NCI-H2171 treated with DMSO at 0.1 percent for 48 hours (cell line): ENCODE results near the gene BAD.
A peak's percentile ranks its signal among the peaks of the same experiment; 100 is the strongest.

Experiments
- DNase-seq: peaks from one replicate; lab custom pipeline; 2025; lab: John Stamatoyannopoulos, UW

Gene BAD

DNA sequence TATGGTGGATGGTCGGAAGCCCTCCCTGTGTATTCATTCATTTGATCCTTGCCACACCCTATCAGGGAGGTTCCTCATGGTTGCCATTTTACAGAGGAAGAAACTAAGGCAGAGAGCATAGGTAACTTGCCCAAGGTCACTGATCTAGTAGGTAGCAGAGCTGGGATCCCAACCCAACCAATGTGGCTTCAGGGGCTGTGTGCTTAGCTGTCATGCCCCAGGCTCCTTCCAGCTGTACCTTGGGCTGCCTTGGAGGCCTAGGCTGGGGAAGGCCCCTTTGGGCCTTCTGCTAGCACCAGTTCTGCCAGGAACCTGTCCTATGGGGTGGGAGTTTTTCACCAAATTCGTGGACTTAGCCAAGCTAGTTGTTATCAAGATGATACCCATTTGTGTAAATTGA lies 8.6 kb downstream of the BAD start:
- DNase-seq: no peak

DNA sequence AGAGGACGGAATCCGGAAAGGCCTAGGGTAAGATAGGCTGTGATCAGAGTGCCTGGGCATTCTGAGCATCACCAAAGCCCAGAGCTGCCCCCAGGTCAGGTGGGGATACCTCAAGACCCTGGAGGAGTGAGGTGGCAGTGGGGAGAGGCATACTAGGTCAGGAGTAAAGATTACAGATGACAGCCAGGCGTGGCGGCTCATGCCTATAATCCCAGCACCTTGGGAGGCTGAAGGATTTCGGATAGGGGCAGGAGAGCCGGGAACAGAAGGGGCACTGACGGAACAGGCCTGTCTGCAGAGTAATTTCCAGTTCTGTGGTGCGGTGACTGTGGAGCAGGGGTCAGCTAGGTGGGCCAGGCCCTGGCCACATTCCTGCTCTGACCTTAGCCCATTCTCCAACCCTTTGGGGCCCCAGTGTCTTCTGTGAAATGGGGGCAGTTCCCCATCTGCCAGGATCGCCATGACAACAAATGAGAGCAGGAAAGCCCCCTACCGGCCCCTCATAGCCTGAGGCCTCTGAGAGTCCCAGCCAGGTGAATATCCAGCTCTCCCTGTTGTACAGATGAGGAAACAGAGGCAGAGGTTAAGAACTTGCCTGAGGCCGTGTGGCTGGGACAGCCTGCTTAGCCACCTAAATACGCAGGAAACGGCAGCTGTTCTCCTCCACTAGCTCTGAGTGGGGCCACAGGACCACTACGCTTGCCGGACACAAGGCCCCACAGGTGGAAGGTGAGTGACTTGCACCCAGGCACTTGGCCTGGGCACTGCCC lies 9.2 kb downstream of the BAD start:
- DNase-seq: no peak

DNA sequence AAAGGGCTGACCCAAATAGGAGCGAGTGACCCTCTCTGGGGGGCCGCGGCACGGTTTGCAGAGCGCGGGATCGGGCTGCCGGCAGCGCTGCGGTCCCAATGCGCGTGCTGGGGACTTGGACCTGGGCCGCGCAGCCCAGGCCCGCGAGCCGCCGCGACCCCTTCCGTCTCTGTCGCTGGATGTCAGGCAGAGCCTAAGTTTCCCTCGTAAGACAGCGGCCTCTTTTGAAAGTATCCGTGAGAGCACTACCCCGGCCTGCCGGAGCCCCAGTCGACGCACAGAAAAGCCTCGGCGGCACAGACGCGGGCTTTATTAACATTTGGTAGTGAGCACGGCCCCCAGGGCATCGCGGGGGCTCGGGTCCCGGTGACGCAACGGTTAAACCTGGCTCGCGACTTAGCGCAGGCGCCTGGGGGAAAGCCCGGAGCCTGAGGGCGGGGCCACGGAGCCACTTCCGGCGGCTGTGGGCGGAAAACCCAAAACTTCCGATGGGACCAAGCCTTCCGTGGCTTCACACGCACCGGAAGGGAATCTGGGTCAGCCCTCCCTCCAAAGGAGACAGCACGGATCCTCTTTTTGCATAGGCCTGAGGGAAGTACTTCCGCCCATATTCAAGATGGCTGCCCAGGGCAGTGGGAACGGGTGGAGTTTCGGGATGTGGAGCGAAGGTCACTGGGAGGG lies 14.8 kb downstream of the BAD start:
- peak; percentile 99 for DNase-seq

DNA sequence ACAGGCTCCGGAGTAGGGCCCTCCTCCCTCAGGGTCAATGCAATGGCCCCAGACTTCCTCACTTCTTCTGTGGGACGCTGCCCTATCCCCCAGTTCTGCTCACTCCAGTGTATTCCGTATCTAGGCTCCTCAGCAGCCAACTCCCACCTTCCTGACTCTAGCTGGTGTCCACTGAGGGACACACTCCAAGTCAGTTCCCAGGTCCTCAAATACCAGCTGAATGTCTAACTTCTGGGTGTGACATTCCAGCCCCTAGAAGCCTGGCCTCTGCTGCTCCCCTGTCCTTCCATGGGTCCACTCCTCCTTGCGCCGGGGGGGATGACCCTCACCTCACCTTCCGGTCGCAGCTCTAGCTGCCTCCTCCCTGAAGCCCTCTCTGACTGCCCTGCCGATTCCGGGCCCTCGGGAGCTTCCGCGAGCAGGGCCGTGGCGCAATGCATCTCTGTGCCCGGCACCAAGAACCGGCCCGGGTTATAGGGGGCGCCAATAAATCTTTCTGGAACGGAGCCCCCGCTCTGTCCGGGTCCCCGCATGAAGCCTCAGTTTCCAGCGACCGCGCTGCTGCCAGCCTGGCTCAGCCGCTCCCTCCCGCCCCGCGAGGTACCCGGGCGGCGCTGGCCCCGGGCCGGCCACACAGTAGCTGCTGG lies 15.4 kb downstream of the BAD start:
- DNase-seq: peak; percentile 43

DNA sequence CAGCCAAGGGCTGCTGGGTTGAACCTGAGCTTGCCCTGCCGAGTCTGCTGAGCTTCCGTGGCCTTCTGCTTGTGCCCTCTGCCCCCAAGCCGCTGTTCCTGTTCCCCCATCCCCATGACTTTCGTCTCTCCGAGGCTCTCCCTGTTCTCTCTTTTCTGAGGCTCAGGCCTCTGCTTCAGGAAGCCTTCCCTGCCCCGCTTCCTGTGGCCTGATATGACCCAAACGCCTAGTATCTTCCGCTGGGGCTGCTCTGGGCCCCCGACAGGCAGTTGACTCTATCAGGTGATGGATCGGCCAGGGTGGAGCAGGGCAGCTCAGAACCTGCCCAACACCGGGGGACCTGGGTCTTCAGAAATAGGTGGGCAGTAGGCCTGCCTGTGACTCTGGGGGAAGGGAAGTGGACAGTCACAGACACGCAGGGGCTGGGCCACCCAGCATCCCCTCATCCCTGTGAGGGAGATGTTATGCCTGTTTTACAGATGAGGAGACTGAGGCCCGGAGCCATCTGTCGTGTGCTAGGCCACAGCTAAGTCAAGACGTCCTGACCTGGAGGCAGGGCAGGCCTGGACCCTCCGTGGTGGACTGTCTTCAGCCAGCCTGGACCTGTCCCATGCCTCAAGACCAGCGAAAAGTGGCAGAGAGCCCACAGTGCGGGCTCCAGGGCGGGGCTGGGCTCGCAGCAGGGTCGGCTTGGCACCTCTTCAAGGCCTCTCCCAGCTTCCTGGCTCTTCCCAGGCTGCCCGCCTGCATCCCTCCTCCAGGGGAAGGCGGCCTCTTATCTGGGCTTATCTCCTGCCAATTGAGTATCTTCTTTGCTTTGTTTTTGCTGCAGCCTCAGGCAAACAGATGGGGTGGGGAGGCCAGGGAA lies 16.2 kb downstream of the BAD start:
- peak; percentile 43 for DNase-seq

DNA sequence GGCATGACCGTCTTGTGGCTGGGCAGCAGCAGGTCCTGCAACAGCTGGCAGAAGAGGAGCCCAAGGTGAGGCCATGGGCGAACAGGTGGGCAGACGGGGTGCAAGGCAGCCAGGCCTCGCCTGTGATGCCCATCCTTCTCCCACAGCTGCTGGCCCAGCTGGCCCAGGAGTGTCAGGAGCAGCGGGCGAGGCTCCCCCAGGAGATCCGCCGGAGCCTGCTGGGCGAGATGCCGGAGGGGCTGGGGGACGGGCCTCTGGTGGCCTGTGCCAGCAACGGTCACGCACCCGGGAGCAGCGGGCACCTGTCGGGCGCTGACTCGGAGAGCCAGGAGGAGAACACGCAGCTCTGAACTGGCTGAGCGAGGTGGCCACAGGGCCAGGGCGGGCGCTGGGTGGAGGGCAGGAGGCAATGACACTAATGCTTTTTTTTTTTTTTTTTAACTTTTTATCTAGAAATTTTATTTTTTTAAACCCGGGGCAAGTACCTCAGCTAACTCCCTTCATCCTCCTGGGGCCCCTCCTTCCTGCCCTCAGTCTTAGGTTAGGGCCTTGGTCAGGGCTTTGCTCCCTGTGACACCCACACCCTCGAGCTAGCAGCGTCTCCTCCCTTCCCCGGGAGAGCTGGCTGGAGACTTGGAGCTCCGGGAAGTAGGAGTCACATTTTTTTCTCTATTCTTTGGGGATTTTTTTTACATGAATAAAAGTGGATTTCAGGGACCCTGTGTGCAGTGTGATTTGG lies 17.1 kb downstream of the BAD start:
- DNase-seq: peak; percentile 27

DNA sequence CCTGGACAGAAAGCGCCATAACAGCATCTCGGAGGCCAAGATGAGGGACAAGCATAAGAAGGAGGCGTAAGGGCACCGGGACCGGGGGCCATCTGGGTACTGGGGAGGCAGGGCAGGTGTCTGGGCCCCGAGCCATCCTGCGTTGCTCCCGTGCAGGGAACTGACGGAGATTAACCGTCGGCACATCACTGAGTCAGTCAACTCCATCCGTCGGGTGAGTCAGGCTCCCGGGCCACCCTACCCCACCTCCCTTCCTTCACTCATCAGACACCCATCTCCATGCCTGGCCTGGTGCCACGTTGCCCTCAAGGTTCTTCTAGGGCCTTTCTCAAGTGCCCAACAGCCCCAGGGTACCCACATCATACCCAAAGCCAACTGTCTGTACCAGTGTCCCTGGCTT lies 18.1 kb downstream of the BAD start:
- DNase-seq: no peak

DNA sequence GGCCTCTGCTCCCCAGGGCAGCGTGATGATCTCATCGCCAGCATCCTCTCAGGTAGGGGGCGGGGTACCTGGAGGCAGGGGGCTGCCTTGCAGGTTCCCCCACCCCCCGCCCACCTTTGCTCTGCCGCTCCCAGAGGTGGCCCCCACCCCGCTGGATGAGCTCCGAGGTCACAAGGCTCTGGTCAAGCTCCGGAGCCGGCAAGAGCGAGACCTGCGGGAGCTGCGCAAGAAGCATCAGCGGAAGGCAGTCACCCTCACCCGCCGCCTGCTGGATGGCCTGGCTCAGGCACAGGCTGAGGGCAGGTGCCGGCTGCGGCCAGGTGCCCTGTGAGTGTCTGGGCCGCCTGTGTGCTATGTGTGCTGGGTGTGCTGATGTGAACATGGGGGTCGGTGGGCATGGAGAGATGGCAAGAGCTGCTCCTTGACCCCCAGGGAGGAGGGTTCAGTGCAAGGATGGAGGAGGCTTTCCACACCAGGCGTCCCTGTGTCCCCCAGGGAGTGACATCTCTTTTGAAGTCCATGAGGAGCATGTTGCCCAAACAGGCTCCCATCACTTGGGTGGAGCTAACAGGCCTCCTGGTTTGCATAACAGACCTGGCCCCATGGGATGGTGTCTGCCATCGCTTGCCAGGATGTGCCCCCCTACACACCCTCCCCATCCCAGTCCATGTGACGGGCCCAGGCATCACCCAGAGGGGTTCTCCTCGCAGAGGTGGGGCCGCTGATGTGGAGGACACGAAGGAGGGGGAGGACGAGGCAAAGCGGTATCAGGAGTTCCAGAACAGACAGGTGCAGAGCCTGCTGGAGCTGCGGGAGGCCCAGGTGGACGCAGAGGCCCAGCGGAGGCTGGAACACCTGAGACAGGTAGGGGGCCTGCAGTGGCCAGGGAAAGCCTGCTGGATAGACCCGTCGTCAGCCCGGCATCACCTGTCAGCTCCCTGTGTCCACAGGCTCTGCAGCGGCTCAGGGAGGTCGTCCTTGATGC lies 19.0 kb downstream of the BAD start:
- DNase-seq: no peak

DNA sequence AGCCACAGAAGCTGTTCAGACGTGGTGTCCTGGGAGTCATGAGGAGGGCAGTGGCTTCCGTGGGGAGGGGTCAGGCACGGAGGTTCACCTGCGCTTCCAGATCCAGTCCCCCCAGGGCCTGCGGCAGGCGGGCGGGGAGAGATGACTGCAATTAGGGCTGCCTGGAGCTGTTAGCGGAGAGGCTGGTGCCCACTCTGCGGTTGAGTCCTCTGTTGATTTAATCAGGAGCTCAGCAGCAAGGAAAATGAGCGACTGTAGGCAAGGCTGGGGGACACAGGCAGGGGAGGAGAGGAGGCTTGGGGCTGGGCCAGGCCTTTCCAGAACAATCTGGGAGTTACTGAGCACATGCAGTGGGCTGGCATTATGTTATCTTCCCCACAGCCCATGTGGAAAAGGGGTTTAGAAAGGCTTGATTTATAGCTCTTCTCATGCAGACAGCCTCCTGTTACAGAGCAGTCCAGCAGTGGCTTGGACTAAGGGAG lies 20.1 kb downstream of the BAD start:
- no peak for DNase-seq

DNA sequence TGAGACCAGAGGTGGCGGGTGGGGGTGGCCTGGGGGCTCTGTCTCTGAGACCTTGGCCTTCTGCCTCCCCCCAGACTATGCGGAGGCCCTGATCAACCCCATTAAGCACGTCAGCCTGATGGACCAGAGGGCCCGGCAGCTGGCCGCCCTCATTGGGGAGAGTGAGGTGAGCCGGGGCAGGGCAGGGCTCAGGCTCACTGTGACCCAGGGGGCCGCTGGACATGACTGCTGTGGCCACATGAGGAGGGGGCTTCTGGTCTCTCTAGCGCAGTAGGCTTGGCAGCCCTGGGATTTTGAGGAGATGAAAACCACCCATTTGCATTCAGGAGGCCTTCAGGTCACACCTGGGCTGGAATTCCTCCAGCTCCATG lies 20.5 kb downstream of the BAD start:
- DNase-seq: no peak

DNA sequence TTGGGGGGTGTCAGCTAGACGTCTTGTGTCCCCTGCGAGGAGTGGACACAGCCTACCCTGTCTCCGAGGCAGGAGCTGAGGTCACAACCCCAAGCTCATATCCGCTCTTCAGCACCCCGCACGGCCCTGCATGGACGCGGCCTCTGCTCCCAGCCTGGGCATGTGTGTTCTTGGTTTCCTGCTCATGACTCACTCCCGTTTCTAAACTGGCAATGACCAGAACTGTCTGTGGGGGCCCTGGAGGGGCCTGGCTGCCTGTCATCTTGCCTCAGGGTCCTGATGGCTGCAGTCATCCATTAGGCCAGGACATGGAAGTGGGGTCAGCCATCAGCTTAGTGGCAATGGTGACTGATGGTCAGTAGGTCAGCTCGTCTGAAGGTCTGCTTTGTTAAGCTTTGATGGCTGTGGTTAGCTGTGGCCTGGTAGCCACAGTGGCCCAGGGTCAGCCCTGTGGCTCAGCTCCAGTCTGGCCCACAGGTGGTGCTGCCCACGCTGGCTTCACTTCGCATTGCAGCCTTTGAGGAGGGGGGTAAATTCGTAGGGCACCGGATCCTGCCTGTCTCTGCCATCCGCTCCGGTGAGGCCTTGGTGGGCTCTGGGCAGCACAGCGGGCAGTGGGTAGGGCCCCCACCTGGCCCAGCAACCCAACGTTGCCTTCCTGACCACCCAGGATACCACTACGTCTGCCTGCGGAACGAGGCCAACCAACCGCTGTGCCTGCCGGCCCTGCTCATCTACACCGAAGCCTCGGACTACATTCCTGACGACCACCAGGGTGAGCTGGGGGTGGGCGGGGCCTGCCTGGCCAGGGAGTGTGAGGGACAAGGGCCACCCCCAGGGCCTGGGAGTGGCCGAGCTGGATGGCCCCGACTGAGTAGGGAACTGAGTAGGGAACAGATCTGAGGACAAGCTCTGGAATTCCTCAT lies 21.2 kb downstream of the BAD start:
- no peak for DNase-seq

DNA sequence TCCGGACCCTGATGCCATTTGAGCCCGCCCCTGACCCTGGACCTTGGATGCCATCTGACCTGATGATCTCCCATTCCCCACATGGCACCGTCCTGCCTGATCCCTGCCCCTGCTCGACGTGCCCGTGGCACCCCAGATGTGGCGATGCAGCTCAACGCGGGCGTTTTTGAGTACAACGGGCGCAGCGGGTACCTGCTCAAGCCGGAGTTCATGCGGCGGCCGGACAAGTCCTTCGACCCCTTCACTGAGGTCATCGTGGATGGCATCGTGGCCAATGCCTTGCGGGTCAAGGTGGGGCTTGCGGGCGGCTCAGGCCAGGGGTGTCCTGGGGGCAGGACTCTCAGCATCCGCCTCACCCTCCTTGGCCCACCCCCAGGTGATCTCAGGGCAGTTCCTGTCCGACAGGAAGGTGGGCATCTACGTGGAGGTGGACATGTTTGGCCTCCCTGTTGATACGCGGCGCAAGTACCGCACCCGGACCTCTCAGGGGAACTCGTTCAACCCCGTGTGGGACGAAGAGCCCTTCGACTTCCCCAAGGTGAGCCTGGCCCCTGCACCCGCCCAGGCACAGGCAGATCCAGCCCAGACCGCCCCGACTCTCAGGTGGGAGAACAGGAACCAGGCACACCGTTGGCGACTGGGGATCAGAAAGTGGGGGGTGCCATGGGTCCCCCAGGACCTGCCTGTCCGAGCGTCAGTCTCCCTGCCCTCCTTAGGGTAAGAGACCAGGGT lies 22.0 kb downstream of the BAD start:
- no peak for DNase-seq

DNA sequence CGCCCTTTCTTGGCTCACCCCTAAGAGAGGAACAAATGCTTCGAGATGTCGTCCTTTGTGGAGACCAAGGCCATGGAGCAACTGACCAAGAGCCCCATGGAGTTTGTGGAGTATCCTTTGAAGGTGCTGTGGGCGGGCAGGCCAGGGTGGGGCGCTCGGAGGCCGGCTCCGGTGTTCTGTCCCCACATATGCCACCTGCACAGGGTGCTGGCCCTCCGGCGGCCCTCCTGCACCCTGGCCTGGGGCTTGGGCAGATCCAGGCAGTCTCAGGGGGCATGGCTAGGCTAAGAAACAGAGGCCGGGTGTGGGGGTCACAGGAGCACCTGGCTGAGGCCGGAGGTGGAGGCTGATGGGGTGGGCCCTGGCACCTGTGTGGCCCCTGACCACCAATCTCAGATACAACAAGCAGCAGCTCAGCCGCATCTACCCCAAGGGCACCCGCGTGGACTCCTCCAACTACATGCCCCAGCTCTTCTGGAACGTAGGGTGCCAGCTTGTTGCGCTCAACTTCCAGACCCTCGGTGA lies 22.8 kb downstream of the BAD start:
- no peak for DNase-seq

DNA sequence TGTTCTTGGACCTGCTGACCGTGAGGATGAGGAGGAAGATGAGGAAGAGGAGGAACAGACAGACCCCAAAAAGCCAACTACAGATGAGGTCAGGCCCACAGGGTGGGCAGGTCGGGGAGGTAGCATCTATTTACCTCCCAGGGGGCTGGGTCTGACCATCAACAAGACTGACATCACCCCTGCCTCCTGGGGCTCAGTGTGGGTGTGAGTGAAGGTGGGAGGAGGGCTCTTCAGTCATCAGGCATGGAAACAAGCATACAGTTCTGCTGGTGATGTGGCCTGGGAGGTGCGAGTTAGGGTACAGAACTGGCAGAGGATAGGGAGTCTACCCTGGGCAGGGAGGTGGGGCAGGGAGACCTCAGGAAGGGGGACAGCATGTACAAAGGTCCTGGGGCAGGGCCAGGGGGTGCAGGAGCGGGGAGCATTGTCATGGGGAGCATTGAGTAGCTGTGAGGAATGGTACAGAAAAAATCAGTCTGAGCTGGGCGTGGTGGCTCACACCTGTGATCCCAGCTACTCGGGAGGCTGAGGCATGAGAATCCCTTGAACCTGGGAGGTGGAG lies 24.2 kb downstream of the BAD start:
- no peak for DNase-seq

DNA sequence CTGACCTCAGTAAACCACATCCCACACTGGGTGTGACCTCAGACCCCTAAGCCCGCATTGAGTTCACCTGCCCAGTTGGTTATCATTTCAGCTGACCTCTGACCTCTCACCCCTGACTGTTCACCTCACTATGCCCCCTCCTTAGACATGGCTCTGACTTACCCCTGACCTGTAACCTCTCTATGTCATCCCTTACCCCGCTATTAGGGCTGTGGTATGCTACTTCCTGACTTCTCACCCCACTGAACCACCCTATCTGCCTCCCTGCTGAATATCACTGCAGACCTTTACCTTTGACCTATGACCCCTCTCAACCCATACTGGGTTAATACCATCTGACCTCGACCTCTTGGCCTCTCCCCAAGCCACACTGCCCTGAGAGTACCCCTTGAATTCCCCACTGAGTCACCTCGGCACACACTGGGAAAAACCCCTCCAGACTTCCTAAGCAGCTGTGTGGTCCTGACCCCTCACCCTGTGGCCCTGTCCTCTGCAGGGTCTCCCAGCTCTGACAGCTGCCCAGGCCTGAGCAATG lies 24.9 kb downstream of the BAD start:
- DNase-seq: no peak

DNA sequence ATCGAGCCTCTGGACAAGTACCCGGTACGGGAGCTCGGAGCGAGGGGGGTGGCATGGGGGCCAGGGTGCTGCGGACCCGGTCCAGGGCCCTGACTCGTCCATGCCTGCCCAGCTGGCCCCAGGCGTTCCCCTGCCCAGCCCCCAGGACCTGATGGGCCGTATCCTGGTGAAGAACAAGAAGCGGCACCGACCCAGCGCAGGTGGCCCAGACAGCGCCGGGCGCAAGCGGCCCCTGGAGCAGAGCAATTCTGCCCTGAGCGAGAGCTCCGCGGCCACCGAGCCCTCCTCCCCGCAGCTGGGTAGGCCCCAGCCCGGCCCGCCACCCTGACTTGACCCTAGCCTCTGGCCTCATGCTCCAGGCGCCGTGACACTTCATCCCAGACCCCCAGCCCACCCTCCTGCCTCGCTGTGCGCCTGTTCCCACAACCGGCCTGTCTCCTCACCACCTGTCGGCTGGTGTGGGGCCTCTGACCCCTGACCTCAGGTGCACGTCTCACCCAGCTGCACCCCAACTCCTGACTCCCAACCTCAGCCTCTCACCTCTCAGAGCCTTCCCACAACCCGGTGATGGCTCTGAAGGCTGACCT lies 25.4 kb downstream of the BAD start:
- no peak for DNase-seq

DNA sequence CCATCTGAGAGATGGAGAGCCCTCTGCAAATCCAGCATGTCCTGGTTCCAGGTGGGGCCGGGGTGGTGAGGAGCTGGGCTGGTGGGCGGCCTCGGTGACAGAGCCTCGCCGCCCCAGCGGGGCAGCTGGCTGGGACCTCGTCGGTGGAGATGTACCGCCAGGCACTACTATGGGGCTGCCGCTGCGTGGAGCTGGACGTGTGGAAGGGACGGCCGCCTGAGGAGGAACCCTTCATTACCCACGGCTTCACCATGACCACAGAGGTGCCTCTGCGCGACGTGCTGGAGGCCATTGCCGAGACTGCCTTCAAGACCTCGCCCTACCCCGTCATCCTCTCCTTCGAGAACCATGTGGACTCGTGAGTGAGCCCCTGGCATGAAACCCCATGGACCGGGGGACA lies 26.1 kb downstream of the BAD start:
- DNase-seq: no peak
